NCI-H1048 (cell line): ENCODE results near the gene INPP4B.

Experiments used
- DNase-seq: peaks from one replicate; lab custom pipeline; 2025; lab: John Stamatoyannopoulos, UW

The INPP4B gene

DNA sequence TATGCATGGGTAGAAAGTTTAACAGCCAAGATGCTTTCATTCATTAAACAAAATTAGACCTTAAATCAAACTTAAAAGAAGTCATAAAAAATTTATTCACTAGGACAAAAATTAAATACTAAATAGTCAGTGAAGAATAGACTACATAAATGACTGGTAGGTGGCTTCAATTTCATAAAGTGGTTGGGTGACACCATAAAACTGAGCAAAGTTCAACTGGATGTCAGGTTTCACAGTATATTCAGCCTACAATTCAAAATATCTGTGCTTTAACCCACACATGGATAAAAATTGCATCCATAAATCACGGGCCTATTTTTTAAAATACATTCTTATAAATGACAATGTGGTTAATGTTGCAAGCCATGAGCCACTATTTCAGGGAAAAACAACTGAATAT lies 627.4 kb downstream of the INPP4B start:
- DNase-seq, result no peak

DNA sequence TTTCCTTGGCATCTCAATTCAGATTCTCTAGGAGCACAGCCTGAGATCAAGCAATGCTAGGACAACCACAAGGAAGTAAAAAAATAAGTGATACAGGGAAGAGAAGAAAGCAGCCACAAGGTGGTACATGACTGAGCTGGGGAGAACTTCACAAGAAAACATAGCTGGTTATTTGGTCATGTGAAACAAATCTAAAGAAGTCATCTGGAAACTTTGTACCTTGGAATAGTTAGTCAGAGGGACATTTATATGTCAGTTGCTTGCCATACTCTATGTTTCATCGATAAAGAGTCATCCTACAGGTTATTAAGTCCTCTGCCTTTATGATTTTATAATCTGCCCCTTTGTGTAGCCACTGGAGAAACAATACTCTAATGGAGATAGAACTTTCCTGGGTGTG lies 634.7 kb downstream of the INPP4B start:
- no peak for DNase-seq

DNA sequence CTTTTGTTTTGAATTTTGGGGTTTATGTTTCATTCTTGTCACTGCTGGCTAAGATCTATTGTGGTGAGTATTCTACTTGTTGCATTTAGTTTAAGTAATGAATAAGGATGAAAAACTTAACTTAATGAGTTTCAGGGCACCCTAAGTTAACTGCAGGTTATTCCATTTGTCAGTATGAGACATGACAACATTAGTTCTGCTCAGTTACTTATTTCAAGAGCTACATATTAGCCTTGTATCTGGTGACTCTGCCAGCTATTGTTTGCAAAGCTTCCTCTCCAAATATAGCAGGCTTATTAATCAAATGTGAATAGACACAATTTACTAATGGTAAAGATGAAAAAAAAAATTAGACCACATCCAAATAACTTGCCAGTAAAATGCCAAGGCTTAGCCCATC lies 642.6 kb downstream of the INPP4B start:
- DNase-seq, result no peak

DNA sequence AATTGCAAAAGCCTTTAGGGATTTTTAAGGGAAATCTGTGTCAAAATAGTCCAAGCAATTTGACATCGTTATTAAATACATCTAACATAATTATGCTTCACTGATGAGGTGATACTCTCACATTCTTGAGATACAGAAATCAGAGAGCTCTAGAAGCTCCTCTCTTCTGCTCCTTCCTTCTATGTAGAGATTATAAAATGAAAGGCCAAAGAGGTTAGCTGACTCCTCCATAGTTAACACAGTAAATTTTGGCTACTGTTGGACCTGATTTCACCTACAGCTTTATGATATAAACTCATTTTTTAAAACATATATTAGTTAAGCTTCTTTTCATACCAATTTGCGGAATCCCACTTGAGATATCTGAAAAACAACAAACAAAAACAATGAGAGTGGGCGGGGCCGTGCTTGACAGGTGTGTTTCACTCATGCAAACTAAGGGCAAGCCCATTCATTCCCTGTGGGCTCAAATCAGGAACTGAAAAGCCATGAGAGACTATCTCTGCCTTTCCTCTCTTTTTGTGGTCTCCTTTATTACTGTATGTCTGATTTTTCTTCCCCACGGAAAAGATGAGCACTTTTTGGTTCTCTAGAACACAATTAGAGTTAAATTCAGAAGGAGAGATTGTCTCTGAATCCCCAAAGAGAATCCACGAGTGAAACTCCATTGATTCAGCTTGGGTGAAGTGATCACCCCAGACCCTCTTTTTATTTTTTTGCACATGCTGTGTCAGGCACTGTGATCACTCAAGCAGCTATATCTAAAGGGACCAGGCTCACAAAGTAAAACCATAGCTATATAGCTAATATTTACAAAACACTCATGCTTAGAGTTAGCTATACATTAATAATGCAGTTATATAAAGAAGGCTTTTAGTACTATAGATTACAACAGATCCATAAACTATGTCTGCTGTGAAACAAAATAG lies 643.4 kb downstream of the INPP4B start:
- DNase-seq, result no peak

DNA sequence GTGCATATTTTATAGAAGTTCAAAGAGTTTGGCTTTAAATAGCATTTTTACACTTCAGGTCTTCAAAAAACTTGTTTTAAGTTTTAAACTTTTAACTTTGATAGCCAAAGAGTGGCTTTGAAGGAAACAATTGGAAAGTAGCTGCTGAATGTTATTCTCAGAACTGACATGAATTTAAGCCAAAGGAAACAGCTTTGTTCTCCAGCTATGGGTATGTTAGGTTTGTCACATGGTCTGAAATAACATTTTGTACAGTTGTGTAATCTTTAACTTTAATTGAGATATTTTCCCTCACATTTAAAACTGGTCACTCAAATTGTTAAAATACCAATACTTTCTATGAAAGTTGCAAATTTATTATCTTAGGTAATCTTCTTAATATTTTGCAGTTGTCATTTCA lies 645.1 kb downstream of the INPP4B start:
- DNase-seq, result no peak

DNA sequence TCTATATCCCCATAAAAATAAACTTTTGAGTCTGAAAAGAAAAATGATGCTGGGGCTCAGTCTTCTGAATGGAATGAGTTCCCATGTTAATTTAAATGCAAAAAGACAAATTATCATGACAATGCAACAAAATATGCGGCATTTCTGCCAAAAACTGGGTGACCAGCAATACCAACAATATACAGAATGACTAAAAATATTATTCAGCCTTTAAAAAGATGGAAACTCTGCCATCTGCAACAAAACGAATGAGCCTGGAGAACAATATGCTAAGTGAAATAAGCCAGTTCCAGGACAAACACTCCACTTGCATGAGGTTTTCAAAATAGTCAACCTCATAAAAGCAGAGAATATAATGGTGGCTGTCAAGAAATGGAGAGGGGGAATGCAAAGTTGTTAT lies 651.2 kb downstream of the INPP4B start:
- no peak for DNase-seq

DNA sequence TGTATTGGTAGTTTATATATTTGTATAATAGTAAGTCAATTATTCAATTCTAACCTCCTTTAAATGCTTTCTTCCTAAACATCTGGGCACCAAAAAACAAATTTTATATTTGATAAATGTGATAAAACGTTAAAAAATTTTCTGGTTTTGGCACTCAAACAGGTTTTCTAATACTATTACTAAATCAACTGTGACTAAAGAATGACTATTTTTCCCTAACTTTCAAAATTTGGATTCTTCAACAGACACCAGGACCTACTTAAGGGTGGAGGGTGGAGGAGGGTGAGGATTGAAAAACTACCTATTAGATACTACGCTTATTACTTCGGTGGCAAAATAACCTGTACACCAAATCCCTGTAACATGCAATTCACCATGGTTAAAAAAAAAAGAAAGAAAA lies 654.2 kb downstream of the INPP4B start:
- no peak for DNase-seq

DNA sequence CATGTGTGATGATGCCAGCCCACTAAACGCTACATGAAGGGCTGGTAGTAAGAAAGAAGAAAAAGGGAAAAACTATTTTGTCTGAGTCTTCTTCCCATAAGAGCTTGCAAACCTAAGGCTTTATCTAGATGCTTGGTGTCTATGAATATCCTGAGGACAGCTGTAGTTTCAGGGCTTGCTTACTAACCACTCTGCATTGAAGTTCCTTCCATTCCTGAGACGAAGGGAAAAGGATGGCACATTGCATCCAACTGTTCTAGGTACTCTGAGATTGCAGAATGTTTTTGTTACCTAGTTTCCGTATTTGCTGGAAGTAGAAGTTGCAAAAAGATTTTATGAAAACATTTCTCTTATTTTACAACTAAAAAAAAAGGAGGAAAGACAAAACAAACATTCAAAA lies 665.1 kb downstream of the INPP4B start:
- no peak for DNase-seq

DNA sequence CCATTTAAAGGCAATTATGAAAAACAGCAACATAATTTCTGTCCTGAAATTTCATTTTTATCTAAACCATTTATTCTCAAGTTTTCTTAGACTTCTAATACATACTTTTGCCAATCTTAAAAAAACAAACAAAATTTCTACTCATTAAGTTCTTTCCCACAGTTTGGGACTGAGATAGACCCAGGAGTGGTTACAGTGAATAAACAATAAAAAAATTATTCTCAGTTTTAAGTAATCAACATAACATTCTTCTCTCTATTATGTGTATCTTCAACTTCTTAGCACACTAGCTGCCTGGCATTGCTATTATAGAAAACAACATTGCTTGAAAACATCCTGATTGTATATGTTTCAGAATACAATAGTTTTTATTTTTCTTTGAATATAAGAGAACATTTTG lies 676.9 kb downstream of the INPP4B start:
- no peak for DNase-seq

DNA sequence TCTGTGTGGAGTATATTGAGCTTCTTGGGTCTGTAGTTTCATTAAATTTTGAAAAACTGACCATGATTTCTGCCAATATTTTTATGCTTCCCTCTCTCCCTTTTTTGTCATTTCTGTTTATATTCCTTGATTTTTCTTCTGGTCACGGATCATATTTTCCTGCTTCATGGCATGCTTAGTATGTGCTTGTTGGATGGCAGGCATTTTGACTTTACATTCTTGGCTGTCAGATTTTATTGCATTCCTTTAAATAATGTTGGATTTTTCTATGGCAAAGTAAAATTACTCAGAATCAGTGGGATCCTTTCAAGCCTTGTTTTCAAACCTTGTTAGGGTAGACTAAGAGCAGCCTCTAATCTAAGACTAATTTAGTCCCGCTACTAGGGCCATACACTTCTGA lies 677.9 kb downstream of the INPP4B start:
- DNase-seq, result no peak

DNA sequence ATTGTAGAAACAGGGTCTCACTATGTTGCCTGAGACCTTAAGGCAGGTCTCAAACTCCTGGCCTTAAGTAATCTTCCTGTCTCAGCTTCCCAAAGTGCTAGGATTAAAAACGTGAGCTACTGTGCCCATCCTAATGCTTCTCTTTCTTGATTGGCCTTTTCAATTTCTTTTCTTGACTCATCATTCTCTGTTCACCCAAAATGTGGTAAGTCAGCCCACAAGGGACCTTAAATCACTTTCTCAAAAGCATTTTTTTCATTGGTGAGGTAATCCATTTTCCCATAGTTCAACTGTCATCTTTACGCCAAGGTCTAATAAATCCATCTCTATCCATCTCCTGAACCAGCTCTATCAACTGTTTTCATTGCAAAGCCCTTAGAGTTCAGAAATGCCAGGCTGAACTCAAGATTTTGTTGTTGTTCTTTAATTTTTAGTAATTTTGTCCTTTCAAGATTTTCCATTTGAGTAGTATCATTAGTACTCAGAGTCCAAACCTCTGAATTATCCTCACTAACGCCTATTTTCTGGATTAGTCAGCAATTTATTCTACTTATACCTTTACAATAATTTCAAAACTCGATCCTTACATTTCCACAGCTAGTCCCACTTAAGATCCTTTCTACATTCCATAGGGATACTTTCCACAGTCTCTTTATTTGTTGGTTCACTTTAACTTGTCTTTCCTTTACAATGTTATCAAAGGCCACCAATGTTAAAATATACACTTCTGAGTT lies 681.2 kb downstream of the INPP4B start:
- DNase-seq, result no peak

DNA sequence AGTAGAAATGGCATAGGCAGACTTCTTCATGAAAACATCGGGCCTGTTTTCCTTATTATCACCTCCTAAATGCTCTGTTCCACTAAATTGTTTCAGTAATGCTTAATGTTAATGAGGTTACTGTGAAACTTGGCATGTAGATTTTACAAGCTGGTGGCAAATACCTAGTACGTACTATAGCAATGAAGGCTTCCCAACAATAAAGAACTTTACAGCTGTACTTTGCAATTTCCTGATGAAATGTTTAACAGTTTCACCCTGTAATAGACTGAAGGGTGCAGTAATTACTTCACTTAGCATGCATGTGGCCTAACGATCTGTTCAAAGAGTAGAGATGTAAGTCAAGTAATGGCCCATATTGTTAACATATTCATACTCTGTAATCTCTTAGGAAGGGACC lies 685.0 kb downstream of the INPP4B start:
- no peak for DNase-seq

DNA sequence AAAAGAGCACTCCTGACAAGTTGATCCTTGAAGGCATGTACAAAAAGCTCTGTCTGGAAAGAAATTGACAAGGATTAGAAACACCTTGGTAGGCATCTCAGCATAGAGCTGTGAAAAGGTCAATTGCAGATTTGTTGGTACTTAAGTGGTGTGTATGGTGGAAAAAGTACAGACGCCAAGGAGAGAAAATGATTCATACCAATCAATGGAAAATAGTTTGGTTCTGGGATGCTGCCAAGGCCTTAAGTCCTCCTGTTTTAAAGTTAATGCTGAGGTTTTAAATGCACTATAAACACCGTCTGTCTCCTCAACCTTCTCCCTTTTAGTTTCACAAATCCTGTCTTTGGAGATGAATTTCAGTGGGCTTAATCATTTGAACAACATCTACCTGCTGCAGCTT lies 685.6 kb downstream of the INPP4B start:
- no peak for DNase-seq

DNA sequence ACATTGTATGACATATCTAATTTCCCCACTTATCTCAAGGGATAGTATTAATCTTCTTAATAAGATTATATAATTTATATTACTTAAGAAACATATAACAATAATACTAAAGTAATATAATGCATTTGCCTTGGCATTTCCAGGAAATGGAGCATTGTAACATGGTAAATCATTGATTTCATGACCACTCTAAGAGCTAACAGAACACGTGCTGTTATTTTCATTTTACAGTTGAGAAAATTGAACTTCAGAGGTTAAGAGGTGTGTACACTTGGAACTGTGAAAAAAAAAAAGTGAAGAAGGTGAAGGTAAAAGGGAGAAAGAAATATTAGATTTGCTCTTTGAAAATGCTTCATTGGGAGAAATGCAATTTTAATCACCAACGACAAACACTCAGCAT lies 687.1 kb downstream of the INPP4B start:
- DNase-seq, result no peak

DNA sequence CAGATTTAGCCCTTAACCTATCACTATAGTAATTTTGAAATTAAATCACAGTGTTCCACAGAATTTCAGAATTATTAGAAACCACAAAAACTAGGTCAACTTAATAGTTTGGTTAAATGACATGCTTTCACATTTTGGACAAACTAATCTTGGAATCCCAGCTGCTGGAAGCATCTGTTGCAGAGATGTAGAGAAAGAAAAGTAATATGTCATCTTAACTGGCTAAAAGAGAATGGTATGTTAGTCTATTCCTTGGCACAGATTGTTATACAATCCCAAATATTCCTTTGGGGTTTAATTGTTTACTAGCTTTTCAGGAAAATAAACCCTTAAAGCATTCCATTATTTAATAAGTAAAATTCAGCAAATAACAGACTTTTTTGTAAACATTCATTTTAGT lies 689.8 kb downstream of the INPP4B start:
- no peak for DNase-seq

DNA sequence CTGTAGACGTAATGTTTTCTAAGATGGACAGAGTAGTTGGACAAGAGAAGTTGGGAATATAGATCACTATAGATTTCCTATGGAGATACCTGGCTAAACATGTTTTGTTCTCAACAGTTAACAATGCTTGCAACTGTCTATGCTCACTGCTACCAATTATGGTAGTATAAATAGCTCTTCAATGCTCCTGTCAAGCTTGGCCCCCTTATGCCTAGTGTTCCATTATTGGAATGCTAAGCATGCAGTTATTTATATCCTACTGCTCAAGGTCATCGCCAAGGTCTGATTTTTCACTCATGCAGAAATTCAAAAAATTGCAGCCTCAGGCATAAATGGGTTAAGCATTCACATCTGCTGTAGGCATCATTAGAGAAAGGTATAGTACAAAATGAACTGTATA lies 690.8 kb downstream of the INPP4B start:
- DNase-seq, result no peak

DNA sequence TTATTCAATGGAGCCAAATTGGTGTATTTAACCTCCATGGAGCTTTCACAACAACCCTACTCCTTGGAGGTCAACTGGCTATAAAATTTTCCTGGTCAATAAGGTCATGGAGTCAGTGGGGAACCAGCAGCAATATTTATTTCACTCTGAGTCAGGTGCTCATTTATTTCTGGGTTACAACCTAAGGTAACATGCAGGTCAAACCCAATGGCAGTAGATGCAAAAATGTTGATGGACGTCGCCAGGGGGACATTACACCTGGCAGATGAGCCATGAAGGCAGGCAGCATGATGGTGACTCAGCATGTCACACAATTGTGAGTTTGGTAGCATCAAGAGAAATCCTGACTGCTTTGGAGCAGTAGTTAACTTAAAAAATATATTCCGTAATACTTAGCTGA lies 695.6 kb downstream of the INPP4B start:
- DNase-seq, result no peak

DNA sequence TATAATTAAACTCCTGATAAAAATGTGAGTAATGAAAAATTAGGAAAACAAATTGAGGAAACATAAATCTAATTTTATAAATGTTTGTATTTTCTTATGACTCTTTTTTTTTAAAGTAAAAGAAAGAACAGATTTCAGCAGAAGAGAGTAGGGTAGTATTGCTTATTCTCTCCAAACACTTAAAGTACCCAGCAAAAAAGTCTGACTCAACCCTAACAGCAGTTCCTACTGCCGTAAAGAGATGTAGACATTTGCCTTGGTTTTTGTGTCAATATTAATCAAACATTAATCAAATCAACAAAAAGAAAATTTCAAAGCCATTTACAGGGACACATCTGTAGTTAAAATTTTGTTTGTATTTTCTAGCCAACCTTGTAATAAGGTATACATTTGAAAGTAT lies 701.3 kb downstream of the INPP4B start:
- no peak for DNase-seq

DNA sequence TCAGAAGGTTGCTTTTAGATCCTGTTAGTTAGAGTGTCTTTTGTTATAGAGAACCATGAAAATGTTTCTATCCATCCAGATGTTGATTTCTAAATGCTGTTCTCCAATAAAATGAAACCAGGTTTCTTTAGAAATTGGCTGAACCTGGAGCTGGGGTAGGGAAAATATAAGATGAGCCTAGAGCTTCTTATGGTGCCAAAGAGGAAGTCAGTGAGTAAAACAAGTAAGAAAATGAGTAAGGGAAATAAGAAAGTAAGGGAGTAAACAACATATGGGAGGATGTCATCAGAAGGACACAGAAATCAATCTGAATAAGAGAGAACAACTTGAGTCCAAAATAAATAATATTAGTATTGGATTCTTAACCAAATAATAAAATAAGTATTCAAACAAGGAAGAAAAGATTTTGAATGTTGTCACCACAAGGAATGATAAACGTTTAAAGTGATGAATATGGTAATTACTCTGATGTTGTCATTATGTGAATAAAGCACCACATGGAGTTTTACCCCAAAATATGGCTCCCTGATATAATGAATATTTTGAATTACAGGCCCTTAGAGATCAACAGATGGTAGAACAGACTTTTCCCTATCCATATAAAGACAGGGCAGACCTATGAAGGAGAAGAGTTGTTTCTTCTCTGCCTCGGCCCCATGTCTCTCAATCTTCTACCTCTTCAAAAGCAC lies 703.6 kb downstream of the INPP4B start:
- no peak for DNase-seq

DNA sequence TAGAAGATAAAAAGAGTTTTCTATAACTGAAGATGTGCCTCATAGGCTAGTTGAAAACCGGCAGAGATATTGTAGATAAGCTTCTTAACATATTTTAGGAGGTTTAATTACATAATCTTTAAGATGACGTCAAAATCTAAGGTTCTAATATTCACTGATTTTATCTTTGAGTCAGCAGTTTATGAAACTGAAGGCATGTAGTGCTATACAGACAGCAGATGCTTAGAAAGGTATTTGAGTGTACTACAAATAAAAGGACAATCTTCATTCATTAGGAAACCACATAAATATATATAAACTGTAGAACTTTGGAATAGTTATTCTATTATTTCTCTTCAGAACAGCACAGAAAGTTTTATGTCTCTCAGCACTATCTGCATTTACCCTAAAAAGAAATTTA lies 704.9 kb downstream of the INPP4B start:
- no peak for DNase-seq

DNA sequence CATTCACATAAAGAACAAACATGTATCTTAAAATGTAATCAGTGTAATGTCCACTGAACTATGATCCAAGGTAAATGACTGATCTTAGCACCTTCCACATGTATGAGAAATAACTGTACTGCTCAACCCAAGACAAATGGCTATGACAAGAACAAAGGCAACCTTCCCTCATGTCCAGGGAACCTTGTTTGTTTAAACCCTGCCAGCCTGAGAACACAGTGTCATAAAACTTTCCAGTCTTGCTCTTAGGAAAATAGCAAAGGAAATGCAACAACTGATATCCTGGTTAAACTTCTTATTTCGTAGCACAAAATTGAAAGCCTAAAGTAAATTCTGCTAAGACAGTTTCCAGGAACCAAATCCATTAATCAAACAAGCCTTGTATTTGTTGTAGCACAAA lies 715.4 kb downstream of the INPP4B start:
- DNase-seq, result no peak

DNA sequence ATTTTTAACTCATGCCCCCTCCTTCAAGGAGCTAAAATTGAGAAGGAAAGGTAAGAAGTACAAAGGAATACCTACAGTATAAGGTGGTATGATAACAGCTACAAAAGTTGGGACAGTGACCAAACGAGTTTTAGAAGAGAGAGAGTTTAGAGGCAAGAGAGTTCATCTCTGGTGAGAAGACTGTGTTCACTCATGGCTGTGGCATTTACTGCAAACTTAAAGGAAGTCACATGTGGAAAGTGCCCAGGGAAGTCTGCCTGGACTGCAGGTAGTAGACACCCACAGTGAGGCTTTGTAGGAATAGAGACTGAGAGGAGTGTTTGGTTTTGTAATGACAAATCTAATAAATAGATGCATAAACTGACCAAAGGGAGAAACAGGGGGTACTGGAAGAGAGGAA lies 716.2 kb downstream of the INPP4B start:
- DNase-seq, result no peak

DNA sequence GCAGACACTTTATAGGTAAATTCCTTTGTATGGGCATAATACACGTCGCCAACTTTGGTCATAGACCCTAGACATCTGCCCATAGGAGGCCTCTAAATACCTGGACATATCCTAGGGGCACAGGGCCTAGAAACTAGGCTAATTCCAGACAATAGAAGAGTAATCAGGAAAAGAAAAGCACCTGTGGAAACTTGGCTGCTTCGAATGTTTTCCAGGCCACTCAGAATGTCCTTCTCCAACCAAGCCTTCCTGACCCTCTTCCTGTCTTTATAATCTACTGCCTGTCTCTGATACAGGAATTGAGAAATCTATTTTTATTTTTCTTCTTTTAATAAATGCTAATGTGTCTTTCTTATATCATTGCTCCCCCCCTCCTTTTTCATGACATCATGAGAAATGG lies 716.6 kb downstream of the INPP4B start:
- DNase-seq, result no peak
